HG02610 (cell line): ENCODE measurements around the gene JOSD2.

Experiments
- ATAC-seq: cut with Tn5 transposase; IDR thresholded peaks from one replicate; pipeline ENCODE4 v1.9.1; 2021; ENCODE audit warnings: mild to moderate bottlenecking, moderate library complexity; ENCODE audit not compliant: unreplicated experiment

JOSD2 gene

DNA sequence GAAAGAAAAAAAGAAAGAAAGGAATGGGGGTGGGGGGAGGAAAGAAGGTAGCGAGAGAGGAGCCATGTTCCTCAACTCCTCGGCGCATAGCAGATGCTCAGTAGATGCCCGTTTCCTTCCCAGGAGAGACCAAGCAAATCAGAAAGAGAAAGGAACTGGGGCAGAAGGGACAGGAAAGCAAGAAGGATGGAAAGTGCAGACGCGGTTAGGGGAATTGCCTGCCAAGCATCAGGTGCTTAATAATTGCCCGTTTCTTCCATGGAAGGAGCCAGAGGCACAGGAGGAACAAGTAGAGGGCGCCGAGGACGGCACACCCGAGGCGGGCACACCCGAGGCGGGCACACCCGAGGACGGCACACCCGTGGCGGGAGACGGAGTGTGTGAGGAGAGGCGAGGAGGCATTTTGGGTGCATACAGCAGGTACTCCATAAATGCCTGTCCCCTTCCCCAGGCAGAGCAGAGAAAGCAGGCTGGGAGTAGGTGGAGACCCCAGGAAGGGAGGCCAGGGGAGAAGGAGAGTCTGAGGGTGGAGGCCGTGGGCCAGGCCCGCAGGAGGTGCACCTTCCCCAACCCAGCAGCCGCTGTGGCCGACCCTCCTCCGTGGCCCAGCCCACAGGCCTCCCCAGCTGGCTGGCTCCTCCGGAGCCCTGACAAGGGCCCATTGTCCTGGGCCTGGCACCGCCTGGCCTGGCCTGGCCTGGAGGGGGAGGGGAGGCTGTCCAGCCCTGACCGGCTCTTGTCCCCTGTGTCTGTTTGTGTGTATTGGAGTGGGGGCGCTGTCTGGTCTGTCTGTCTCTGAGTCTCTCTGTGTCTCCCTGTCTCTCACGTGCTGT, 14.6 kb downstream of the JOSD2 start:
- ATAC-seq: no peak

DNA sequence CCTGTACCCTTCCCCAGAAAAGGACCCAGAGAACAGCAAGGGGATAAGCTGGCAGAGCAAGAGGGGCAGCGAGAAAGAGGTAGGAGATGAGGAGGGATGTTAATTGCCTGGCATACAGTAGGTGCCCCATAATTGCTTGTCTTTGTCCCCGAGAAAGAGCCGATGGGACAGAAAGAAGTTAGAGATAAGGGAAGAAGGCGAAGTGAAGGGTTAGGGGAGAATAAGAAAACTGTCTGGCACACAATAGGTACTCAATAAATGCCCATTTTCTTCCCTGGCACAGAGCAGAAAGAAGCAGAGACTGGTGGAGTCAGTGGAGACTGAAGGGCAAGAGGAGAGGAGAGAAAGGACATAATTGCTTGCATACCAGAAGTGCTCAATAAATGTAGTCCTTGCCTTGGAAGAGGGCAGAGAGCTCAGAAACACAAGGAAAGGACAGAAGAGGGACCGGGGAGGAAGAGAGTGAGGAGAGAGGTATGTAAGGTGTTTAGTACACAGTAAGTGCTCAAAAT, 15.9 kb downstream of the JOSD2 start:
- no peak for ATAC-seq

DNA sequence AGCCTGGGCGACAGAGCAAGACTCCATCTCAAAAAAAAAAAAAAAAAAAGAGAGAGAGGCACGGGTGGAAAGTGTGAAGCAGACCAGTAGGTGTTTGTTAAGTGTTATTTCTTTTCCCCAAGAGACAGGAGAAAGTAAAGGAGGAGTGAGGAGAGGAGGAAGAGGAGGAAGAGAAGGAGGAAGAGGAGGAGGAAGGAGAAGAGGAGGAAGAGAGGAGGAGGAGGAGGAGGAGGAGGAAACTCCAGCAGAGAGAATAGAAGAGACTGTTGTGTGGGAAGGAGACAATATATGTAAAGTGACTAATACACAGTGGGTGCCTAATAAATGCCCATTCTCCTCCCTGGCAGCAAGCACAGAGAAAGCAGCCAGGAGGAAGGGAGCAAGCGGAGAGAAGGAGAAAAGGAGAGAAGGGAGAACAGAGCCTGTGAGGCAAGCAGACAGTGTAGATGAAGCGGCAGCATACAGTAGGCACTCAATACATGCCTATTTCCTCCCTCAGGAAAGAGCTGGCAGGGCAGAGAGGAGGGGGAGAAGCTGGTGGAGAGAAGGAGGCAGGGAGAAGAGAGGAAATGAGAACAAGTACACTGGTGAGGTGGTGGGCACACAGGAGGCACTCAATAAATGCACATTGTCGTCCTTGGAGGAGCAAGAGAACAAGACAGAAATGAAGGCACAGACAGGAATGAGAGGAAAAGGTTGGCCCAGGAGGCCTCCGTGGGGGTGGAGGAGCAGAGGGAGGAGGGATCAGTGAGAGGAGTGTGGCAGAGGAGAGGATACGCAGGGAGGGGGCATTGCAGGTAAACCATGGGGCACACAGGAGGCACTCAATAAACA, 16.6 kb downstream of the JOSD2 start:
- no peak for ATAC-seq

DNA sequence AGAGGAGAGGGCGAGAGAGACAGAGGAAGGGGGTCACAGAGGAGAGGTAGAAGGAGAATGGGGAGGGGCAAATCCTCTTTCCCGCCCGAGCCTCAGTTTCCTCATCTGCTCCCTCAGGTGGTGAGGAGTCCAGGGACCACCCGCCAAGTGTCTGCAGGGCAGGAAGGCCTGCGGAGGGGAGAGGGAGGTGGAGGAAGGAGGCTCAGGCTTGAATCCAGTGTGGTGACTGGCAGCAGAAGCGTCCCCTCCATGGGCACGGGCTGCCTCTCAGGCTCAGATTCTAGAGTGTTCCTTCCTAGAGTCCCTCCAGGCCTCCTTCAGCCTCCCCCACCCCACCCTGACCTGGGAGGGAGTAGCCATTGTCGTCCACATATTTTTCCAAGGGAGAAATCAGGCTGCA, 17.8 kb downstream of the JOSD2 start:
- ATAC-seq: no peak

- ATAC-seq: no peak
These were observed 18.5 kb downstream of the JOSD2 start for GRCh38 chr19:50492303-50493052.

DNA sequence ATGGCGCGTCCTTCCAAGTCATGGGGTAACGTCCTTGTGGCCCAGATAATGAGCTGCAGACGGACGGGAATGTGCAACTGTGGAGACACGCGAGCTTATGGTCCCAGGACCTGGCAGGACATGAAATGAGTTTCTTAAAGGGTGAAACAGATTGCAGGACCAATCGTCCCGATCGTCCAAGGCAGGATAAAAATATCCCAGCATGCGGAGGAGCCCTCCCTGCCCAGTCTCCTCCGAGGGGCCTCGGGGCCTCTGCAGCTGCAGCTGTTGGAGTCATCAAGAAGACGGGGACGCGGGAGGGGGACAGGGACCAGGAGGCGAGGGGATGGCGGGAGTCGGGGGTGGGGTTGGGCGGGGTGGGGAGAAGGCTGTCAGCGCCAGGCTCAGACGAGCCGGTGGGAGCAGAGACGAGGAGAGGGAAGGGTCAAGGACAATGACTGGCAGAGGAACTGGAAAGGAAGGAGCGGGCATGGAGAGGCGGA, 20.0 kb downstream of the JOSD2 start:
- no peak for ATAC-seq

DNA sequence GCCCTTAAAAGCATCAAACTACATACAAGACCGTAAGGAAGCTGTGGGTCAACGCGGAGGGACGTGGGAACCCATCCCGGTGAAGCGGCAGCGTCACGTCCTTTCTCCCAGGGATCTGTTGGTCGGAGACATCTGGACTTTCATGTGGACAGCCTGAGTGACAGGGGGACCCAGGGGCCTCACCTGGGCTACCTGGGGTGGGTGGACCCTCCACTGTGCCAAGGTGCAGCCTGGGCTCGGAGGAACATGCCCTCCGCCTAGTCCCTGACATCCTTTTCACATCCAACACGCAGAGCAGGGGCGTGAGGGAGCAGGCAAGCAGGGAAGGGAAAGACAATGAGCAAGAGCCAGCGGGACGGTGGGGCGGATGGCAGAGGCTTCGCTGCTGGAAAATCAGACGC, 20.6 kb downstream of the JOSD2 start:
- ATAC-seq: no peak

DNA sequence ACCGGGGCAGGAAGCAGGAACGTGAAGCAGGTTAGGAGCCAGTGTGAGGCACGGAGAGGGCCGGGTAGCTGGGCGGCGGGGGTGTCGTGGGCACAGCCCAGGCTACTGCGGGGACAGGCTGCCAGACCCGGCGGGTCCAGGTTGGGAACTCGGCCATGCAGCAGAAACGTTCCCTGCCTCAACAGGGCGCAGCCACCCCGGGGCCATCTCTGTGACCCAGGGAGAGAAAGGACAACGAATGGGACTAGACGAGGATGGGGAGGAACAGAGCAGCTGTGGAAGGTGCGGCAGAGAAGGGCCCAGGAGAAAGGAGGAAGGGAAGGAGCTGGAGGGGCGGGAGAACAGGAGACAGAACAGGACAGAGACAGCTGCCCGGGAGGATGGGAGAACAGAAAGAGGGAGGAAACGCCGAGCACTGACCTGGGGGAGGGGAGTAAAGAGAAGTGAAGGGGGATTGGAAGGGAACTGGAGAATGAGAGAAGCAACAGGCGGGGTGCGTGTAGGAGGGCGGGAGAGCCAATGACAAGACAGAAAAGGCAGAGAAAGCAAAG, 21.5 kb downstream of the JOSD2 start:
- ATAC-seq: no peak

DNA sequence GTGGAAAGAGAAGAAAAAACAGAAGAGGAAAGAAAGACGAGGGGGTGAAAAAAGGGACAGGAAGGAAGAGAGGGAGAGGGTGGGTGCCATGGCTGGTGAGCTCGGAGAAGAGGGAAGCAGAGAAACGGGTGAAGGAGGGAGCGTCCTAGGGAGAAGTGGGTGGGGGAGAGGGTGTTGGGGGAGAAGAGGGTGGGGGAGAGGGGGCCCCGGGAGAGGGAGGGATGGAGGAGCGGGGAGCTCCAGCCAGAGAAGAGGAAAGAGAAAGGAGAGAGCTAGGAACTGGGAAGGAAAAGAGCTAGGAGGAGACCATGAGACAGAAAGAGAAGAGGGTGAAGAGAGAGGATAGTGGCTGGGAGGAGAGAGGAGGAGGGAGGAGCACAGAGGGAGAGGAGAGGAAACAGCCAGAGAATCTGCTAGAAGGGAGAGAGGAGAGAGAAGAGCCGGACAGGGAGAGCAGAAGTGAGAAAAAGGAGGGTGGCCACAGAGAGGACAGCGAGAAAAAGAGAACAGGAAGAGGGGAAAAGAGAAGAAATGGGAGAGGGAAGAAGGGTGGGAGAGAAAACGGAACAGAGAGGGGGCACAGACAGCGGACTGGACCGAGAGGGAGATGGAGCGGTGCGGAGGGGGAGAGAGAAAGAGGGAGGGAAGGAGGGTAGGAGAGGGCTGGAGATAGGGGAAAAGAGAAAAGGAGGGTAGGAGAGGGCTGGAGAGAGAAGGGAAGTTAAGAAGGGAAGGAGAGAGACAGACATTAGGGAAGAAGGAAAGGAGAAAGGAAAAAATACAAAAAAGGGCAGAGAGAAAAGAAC, 22.4 kb downstream of the JOSD2 start:
- no peak for ATAC-seq

DNA sequence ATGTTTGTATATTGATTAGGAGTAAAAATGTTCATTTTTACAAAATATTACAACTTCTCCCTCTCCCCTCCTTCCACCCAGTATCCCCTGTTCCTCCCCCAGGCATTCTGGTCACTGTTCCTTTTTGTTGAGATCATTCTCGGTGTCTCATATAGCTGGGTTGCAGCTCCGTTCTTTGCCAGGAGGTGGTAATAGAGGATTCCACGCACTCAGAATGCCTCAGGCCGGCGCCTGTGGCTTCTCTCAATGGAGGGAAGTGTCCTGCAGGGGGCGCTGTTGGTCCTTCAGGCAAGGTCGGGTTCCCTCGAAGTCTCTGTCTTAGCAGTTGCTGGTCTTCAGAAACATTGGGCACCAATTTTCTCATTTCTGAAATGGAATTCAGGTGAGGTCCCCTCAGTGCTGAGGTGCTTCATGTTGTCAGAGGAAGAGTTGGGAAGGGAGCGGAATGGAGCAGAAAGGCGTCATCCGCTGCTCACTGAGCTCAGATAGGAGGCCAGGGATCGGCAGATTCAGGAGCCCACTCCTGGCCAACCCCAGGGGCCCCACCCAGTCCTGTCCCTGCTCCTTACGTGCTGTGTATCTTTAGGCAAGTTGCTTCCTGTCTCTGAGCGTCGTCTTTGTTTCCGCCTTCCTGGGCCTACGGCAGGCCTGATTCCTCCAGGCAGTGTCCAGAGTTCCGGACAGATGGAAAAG, 24.0 kb downstream of the JOSD2 start:
- no peak for ATAC-seq

DNA sequence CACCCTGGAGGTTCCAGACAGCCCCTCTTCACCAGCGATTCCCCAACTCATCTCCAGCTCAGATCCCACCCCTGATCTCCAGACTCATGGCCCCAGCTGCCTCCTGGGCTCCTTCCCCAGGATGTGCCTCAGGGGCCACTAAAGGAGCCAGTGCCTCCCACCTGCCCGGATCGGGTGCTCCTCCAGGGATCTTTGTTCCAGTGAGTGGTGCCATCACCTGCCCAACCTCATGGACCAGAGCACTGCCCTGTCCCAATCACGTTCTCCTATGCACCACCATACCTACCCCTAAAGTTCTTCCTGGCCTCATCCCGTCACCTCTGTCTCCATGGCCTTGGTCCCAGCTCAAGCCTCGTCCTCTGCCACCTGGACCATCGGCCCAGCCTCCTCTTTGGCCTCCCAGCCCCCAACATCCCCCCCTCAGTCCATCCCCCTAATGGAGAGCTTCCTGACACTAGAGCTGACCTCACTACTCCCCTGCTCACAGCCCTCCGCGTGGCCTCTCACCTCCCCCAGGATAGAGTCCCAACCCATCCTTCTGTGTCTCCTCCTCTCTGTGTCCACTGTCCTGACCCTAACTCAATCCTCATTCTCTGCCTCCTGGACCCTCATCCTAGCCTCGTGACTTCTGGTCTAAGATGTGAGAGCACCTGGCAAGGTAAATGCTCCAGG, 25.6 kb downstream of the JOSD2 start:
- no peak for ATAC-seq

- ATAC-seq: no peak
These were observed 28.1 kb downstream of the JOSD2 start for GRCh38 chr19:50482916-50483315.

GRCh38 chr19:50482271-50482855, 28.6 kb downstream of the JOSD2 start:
- ATAC-seq: no peak

DNA sequence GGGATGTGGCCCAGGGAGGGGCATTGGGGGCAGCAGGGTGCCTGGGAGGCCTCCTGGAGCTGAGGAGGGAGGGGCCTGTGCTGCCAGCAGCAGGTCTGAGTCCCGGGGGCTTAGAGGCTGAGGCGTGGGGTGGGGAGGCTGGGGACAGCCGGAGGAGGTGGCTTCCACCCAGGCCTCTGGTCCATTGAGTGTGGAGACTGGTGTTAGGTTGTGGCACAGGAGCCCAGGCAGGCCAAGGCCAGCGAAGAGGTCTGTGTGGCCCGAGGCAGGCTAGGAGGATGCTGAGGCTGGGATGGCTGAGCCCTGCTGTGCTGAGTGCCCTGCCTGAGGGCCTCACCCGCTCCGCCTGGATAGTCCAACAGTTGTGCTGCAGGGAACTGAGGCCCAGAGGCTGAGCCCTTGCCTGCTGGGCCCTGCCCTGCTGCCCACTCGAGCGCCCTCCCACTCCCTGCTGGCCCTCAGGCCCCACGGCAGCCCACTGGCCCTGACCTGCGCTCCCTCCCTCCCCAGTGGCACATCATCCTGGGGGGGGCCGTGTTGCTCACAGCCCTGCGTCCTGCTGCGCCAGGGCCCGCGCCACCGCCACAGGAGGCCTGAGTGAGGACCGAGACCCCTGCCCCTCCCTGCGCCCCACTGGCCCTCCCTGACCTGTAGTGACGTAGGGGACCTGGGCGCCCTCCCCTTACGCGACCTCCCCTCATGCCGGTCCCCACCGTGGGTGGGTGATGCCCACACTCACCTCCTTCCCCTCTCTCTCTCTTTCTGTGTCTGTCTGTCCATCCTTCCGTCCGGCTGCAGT, 29.4 kb downstream of the JOSD2 start:
- ATAC-seq: no peak

GRCh38 chr19:50480281-50481111, 30.5 kb downstream of the JOSD2 start:
- no peak for ATAC-seq

DNA sequence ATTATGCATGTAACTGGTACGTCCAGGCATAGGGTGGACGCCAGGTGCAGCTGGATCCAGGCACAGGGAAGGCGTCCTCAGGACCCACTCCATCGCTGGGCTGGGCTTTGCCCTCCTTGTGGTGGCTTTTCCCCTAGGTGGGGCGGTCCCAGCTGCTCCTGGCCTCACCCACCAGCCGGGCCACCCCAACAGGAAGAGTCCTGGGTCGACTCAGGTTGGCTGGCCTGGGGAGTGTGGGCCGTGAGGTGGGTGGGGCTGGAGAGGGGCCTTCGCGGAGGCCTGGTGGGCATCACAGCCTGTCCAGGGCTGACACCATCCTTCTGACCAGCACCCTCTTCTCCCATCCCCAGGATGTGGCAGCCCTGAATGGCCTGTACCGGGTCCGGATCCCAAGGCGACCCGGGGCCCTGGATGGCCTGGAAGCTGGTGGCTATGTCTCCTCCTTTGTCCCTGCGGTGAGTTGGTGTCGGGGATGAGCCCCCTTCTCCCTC, 31.2 kb downstream of the JOSD2 start:
- ATAC-seq: no peak
